Memory B cell (primary cell): ENCODE measurements around the gene SIAH3.

Experiments used
- ATAC-seq: fragments of 150-1000 bp; cut with Tn5 transposase; 2 replicates; pipeline ENCODE4 v1.10.0; 2021; ENCODE audit warnings: low read depth, mild to moderate bottlenecking, moderate library complexity
- DNase-seq, 2 donors: peaks; one replicate each; pipeline ENCODE4 v3.0.0; 2022; ENCODE audit warnings: low spot score in 2 of 2
- H3K27ac Mint-ChIP-seq: one replicate; pipeline ENCODE4 v1.8.0; 2022; ENCODE audit warnings: mild to moderate bottlenecking, moderate library complexity, mixed read lengths
- H3K27me3 Mint-ChIP-seq: one replicate; pipeline ENCODE4 v1.8.0; 2022; ENCODE audit warnings: mixed read lengths
- H3K36me3 Mint-ChIP-seq: one replicate; pipeline ENCODE4 v1.8.0; 2022; ENCODE audit warnings: mild to moderate bottlenecking, mixed read lengths
- H3K4me1 Mint-ChIP-seq: one replicate; pipeline ENCODE4 v1.8.0; 2022; ENCODE audit warnings: mixed read lengths
- H3K4me3 Mint-ChIP-seq: one replicate; pipeline ENCODE4 v1.8.0; 2022; ENCODE audit warnings: mild to moderate bottlenecking, moderate library complexity, mixed read lengths
- H3K9me3 Mint-ChIP-seq: one replicate; pipeline ENCODE4 v1.8.0; 2022; ENCODE audit warnings: mixed read lengths

The SIAH3 gene, protein sequence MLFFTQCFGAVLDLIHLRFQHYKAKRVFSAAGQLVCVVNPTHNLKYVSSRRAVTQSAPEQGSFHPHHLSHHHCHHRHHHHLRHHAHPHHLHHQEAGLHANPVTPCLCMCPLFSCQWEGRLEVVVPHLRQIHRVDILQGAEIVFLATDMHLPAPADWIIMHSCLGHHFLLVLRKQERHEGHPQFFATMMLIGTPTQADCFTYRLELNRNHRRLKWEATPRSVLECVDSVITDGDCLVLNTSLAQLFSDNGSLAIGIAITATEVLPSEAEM

GRCh38 chr13:45851171-45851921 is at the start of gene SIAH3:
TSS of gene SIAH3 (minus strand) at chr13:45851753. CDS start at chr13:45851629, 124 bp downstream.
- Mint-ChIP-seq H3K4me3 (peak within 1 kb of the TSS; percentile 60), H3K9me3 (peaks cover 5% of the 10 kb centered on the region), H3K4me1 (peaks cover 16% of the 10 kb centered on the region), H3K36me3 (peaks cover 5% of the 10 kb centered on the region), H3K27ac (no peak within 1 kb of the TSS), H3K27me3 (peaks cover 41% of the 10 kb centered on the region)
- DNase-seq (no peak), ATAC-seq (no peak)

- Mint-ChIP-seq H3K9me3 (peaks cover 2% of the 10 kb centered on the region), H3K36me3 (no peaks in the 10 kb centered on the region), H3K4me3 (no peak overlapping the region), H3K27me3 (peaks cover 15% of the 10 kb centered on the region), H3K4me1 (peaks cover 5% of the 10 kb centered on the region), H3K27ac (no peak overlapping the region)
- no peak for DNase-seq
- ATAC-seq: no peak
Observed at GRCh38 chr13:45899406-45899805, 47.9 kb upstream of the SIAH3 start.

DNA sequence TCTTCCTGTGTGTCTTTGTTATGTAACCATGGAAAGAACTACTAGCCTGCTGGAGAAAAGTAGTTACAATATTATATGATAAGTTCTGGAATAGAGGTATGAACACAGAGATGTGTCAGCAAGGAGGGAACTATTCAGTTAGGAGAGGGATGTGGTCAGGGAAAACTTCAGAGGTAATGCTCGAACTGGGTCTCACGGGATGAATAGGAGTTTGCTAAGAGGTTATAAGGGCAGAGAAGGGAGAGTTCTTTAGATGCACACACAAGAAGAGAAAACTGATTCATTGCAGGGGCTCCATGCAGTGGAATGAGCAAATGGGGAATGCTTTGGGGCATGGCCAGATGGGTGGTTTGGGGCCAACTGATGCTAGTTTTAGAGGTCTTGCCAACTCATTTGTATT is 46.0 kb upstream of the SIAH3 start:
- ATAC-seq (no peak), DNase-seq (no peak)
- no peaks in the 10 kb centered on the region for H3K36me3 Mint-ChIP-seq
- H3K4me1 Mint-ChIP-seq: peaks cover 5% of the 10 kb centered on the region
- H3K4me3 Mint-ChIP-seq: no peak overlapping the region
- H3K27ac Mint-ChIP-seq: no peak overlapping the region
- peaks cover 14% of the 10 kb centered on the region for H3K27me3 Mint-ChIP-seq
- H3K9me3 Mint-ChIP-seq: peaks cover 2% of the 10 kb centered on the region

GRCh38 chr13:45896285-45896684 is 44.7 kb upstream of the SIAH3 start:
- H3K27me3 Mint-ChIP-seq: peaks cover 22% of the 10 kb centered on the region
- DNase-seq (no peak), ATAC-seq (no peak)
- no peaks in the 10 kb centered on the region for H3K36me3 Mint-ChIP-seq
- peaks cover 2% of the 10 kb centered on the region for H3K9me3 Mint-ChIP-seq
- H3K4me3 Mint-ChIP-seq: no peak overlapping the region
- peaks cover 5% of the 10 kb centered on the region for H3K4me1 Mint-ChIP-seq
- H3K27ac Mint-ChIP-seq: no peak overlapping the region

GRCh38 chr13:45895881-45896280 is 44.3 kb upstream of the SIAH3 start:
- Mint-ChIP-seq H3K36me3 (no peaks in the 10 kb centered on the region), H3K4me3 (no peak overlapping the region), H3K27me3 (peaks cover 23% of the 10 kb centered on the region), H3K27ac (no peak overlapping the region), H3K4me1 (peaks cover 5% of the 10 kb centered on the region), H3K9me3 (peaks cover 2% of the 10 kb centered on the region)
- DNase-seq: no peak
- ATAC-seq: no peak

- ATAC-seq: no peak
- no peaks in the 10 kb centered on the region for H3K36me3 Mint-ChIP-seq
Observed at GRCh38 chr13:45892513-45892912, 41.0 kb upstream of the SIAH3 start.

GRCh38 chr13:45889590-45890243 is 38.2 kb upstream of the SIAH3 start:
- Mint-ChIP-seq H3K9me3 (no peaks in the 10 kb centered on the region), H3K27ac (no peak overlapping the region), H3K4me1 (no peaks in the 10 kb centered on the region), H3K36me3 (no peaks in the 10 kb centered on the region), H3K4me3 (no peak overlapping the region), H3K27me3 (peaks cover 19% of the 10 kb centered on the region)
- ATAC-seq (no peak), DNase-seq (no peak)

More at GRCh38 chr13:45892513-45892912, 41.0 kb upstream of the SIAH3 start:
- H3K9me3 Mint-ChIP-seq: peaks cover 2% of the 10 kb centered on the region
- no peak overlapping the region for H3K27ac Mint-ChIP-seq
- H3K4me1 Mint-ChIP-seq: peaks cover 5% of the 10 kb centered on the region
- H3K4me3 Mint-ChIP-seq: no peak overlapping the region
- H3K27me3 Mint-ChIP-seq: peaks cover 21% of the 10 kb centered on the region
- no peak for DNase-seq

DNA sequence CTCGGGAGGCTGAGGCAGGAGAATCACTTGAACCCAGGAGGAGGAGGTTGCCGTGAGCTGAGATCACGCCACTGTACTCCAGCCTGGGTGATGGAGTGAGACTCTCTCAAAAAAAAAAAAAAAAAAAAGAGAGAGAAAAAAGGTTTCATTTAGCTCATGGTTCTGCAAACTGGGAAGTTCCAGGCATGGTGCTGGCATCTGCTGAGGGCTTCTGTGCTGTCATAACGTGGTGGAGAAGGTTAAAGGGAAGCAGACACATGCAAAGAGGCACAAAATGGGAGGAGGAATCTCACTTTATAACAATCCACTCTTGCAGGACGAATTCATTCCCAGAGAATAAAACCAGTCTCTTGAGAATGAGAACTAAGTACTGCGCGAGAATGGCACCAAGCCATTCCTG is 34.9 kb upstream of the SIAH3 start:
- ATAC-seq (no peak), DNase-seq (no peak)
- no peaks in the 10 kb centered on the region for H3K36me3 Mint-ChIP-seq
- H3K4me3 Mint-ChIP-seq: no peak overlapping the region
- H3K27me3 Mint-ChIP-seq: peaks cover 18% of the 10 kb centered on the region
- no peaks in the 10 kb centered on the region for H3K9me3 Mint-ChIP-seq
- H3K27ac Mint-ChIP-seq: no peak overlapping the region
- H3K4me1 Mint-ChIP-seq: no peaks in the 10 kb centered on the region

- Mint-ChIP-seq H3K27ac (no peak overlapping the region), H3K27me3 (peaks cover 18% of the 10 kb centered on the region), H3K36me3 (no peaks in the 10 kb centered on the region), H3K9me3 (no peaks in the 10 kb centered on the region), H3K4me3 (no peak overlapping the region), H3K4me1 (no peaks in the 10 kb centered on the region)
- ATAC-seq: no peak
- no peak for DNase-seq
Observed at GRCh38 chr13:45885194-45885593, 33.6 kb upstream of the SIAH3 start.

GRCh38 chr13:45882626-45883025 is 31.1 kb upstream of the SIAH3 start:
- no peak for DNase-seq
- Mint-ChIP-seq H3K9me3 (no peaks in the 10 kb centered on the region), H3K4me3 (no peak overlapping the region), H3K27ac (no peak overlapping the region), H3K27me3 (peaks cover 16% of the 10 kb centered on the region), H3K4me1 (no peaks in the 10 kb centered on the region), H3K36me3 (no peaks in the 10 kb centered on the region)
- ATAC-seq: no peak

GRCh38 chr13:45881353-45881752 is 29.8 kb upstream of the SIAH3 start:
- no peak overlapping the region for H3K4me3 Mint-ChIP-seq
- DNase-seq (no peak), ATAC-seq (no peak)
- H3K9me3 Mint-ChIP-seq: no peaks in the 10 kb centered on the region
- no peak overlapping the region for H3K27ac Mint-ChIP-seq
- H3K27me3 Mint-ChIP-seq: peaks cover 16% of the 10 kb centered on the region
- no peaks in the 10 kb centered on the region for H3K4me1 Mint-ChIP-seq
- no peaks in the 10 kb centered on the region for H3K36me3 Mint-ChIP-seq

- H3K27me3 Mint-ChIP-seq: peaks cover 17% of the 10 kb centered on the region
- no peak overlapping the region for H3K4me3 Mint-ChIP-seq
- ATAC-seq (no peak), DNase-seq (no peak)
- H3K4me1 Mint-ChIP-seq: no peaks in the 10 kb centered on the region
- no peak overlapping the region for H3K27ac Mint-ChIP-seq
- H3K9me3 Mint-ChIP-seq: no peaks in the 10 kb centered on the region
- no peaks in the 10 kb centered on the region for H3K36me3 Mint-ChIP-seq
Observed at GRCh38 chr13:45880242-45880641, 28.7 kb upstream of the SIAH3 start.

- no peaks in the 10 kb centered on the region for H3K36me3 Mint-ChIP-seq
- no peaks in the 10 kb centered on the region for H3K9me3 Mint-ChIP-seq
- no peak overlapping the region for H3K27ac Mint-ChIP-seq
- H3K4me1 Mint-ChIP-seq: no peaks in the 10 kb centered on the region
- ATAC-seq: no peak
- no peak overlapping the region for H3K4me3 Mint-ChIP-seq
- peaks cover 20% of the 10 kb centered on the region for H3K27me3 Mint-ChIP-seq
- no peak for DNase-seq
Observed at GRCh38 chr13:45879666-45880065, 28.1 kb upstream of the SIAH3 start.

GRCh38 chr13:45878966-45879365 is 27.4 kb upstream of the SIAH3 start:
- H3K4me3 Mint-ChIP-seq: no peak overlapping the region
- H3K9me3 Mint-ChIP-seq: no peaks in the 10 kb centered on the region
- no peak overlapping the region for H3K27ac Mint-ChIP-seq
- H3K4me1 Mint-ChIP-seq: no peaks in the 10 kb centered on the region
- no peak for DNase-seq
- peaks cover 17% of the 10 kb centered on the region for H3K27me3 Mint-ChIP-seq
- H3K36me3 Mint-ChIP-seq: no peaks in the 10 kb centered on the region
- ATAC-seq: no peak
